HEK293T (cell line): ENCODE data around the gene DUSP22.

Experiments
- ELF4 ChIP-seq: fragments of 450-650 bp; IDR thresholded peaks from 2 replicates; pipeline ENCODE4 v1.6.1; 2017; ENCODE audit warnings: antibody characterized with exemption
- HDGF ChIP-seq: fragments of 450-650 bp; IDR thresholded peaks from 2 replicates; pipeline ENCODE4 v1.6.1; 2017; ENCODE audit warnings: antibody characterized with exemption, borderline replicate concordance
- SP1 ChIP-seq: fragments of 450-650 bp; IDR thresholded peaks from 2 replicates; pipeline ENCODE4 v1.6.1; 2017
- SUZ12 ChIP-seq: fragments of 450-650 bp; IDR thresholded peaks from 2 replicates; pipeline ENCODE4 v1.6.1; 2016; ENCODE audit warnings: mild to moderate bottlenecking
- TARDBP ChIP-seq: fragments of 450-650 bp; IDR thresholded peaks from 2 replicates; pipeline ENCODE4 v1.6.1; 2016
- ZNF384 ChIP-seq: fragments of 450-650 bp; IDR thresholded peaks from 2 replicates; pipeline ENCODE4 v1.6.1; 2016

DNA sequence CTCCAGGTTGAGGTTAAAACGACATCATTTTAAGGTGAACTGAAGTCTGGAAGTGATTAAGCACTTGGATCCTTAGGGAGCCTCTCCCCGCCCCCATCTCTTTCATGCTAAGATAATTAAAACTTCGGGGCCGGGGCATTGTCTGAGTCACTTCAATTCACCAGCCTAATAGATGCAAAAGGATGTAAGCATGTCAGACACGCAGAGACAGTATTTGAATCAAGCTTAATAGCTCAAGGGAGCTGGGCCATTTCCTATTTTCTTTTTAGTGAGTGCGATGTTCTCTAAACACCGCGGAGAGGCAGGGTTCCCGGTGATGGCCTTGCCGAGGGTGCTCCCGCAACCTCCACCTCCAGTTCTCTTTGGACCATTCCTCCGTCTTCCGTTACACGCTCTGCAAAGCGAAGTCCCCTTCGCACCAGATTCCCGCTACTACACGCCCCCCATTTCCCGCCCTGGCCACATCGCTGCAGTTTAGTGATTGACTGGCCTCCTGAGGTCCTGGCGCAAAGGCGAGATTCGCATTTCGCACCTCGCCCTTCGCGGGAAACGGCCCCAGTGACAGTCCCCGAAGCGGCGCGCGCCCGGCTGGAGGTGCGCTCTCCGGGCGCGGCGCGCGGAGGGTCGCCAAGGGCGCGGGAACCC lies 98.7 kb downstream of the DUSP22 start:
- no peak for TF ChIP-seq HDGF
- TF ChIP-seq SP1, result no peak
- no peak for TF ChIP-seq ZNF384
- no peak for TF ChIP-seq SUZ12
- TF ChIP-seq ELF4, result no peak
- TF ChIP-seq TARDBP, result no peak
